Cardiac muscle cell (in vitro differentiated cells and primary cell): Measurements from ENCODE around the gene RNF227. TPM values are rescaled to one million over a fixed set of nuclear protein-coding genes. Genes with fewer than 3 reads are reported as not detected.
A peak's percentile ranks its signal among the peaks of the same experiment; 100 is the strongest.

Experiments
- DNase-seq, 2 donors: peaks; one replicate each; pipeline versions ENCODE4 v3.0.0 to v3.0.0-alpha.2; 2010 to 2017; ENCODE audit warnings: low read depth in 1 of 2, low spot score in 1 of 2
- H3K27ac ChIP-seq: fragments of 200-600 bp; sonication (generic); 2 replicates; pipeline ENCODE4 v1.5.1; 2016
- H3K27me3 ChIP-seq: fragments of 200-600 bp; sonication (generic); 2 replicates; pipeline ENCODE4 v1.6.0; 2016; ENCODE audit warnings: control low read depth
- H3K36me3 ChIP-seq: fragments of 200-600 bp; sonication (generic); 2 replicates; pipeline ENCODE4 v1.5.1; 2016; ENCODE audit warnings: control low read depth
- H3K4me1 ChIP-seq: fragments of 200-600 bp; sonication (generic); 2 replicates; pipeline ENCODE4 v1.8.1; 2017; ENCODE audit warnings: low read depth, mild to moderate bottlenecking, mixed run types
- H3K4me3 ChIP-seq: fragments of 200-600 bp; sonication (generic); 2 replicates; pipeline ENCODE4 v1.5.1; 2016; ENCODE audit warnings: mild to moderate bottlenecking
- H3K9me3 ChIP-seq: fragments of 200-600 bp; sonication (generic); 2 replicates; pipeline ENCODE4 v1.5.1; 2017; ENCODE audit warnings: low read depth, mild to moderate bottlenecking, control low read depth
- polyA plus RNA-seq: library from polyadenylated mRNA; unstranded; fragments of >200 nt; fragmentation: Nextera tagmentation; extraction: Ambion mirVana; gene quantifications from 2 replicates; pipeline ENCODE4 v1.2.1, GENCODE V29; 2016
- total RNA-seq: library from RNA; depleted of rRNA; stranded (reverse); fragments of >200 nt; gene quantifications from 2 replicates; pipeline ENCODE4 v1.2.3, GENCODE V29; 2016
- TF ChIP-seq, protein P1 (sequence below): IDR thresholded peaks from 2 replicates; pipeline ENCODE4 v1.5.1; 2012; ENCODE audit warnings: low read depth, mild to moderate bottlenecking, low read length

RNF227 gene
- total and polyA plus RNA-seq, 2 experiments from 2014 or later, result 5.2 to 26.1 TPM

- Histone ChIP-seq H3K27ac (peak overlapping the region; percentile 56), H3K4me1 (peaks cover 23% of the 10 kb centered on the region), H3K9me3 (no peaks in the 10 kb centered on the region), H3K36me3 (peaks cover 13% of the 10 kb centered on the region), H3K4me3 (no peak overlapping the region), H3K27me3 (no peaks in the 10 kb centered on the region)
- TF ChIP-seq, protein P1, sequence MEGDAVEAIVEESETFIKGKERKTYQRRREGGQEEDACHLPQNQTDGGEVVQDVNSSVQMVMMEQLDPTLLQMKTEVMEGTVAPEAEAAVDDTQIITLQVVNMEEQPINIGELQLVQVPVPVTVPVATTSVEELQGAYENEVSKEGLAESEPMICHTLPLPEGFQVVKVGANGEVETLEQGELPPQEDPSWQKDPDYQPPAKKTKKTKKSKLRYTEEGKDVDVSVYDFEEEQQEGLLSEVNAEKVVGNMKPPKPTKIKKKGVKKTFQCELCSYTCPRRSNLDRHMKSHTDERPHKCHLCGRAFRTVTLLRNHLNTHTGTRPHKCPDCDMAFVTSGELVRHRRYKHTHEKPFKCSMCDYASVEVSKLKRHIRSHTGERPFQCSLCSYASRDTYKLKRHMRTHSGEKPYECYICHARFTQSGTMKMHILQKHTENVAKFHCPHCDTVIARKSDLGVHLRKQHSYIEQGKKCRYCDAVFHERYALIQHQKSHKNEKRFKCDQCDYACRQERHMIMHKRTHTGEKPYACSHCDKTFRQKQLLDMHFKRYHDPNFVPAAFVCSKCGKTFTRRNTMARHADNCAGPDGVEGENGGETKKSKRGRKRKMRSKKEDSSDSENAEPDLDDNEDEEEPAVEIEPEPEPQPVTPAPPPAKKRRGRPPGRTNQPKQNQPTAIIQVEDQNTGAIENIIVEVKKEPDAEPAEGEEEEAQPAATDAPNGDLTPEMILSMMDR, result no peak
- no peak for DNase-seq
These were observed 33.5 kb downstream of the RNF227 start for GRCh38 chr17:7882629-7883028.

GRCh38 chr17:7882068-7882467, 34.0 kb downstream of the RNF227 start:
- Histone ChIP-seq H3K4me3 (no peak overlapping the region), H3K36me3 (peaks cover 16% of the 10 kb centered on the region), H3K9me3 (no peaks in the 10 kb centered on the region), H3K27ac (peak overlapping the region; percentile 16), H3K4me1 (peaks cover 20% of the 10 kb centered on the region), H3K27me3 (no peaks in the 10 kb centered on the region)
- TF ChIP-seq, protein P1, result no peak
- DNase-seq, result no peak

- no peak overlapping the region for H3K4me3 ChIP-seq
- peaks cover 14% of the 10 kb centered on the region for H3K4me1 ChIP-seq
- H3K9me3 ChIP-seq, result no peaks in the 10 kb centered on the region
- H3K36me3 ChIP-seq, result peaks cover 16% of the 10 kb centered on the region
- peak in 1 of 2 donors; percentile 35 for DNase-seq
- H3K27me3 ChIP-seq, result no peaks in the 10 kb centered on the region
- TF ChIP-seq, protein P1, result no peak
- peak overlapping the region; percentile 47 for H3K27ac ChIP-seq
These were observed 34.6 kb downstream of the RNF227 start for GRCh38 chr17:7881276-7882054.

- H3K9me3 ChIP-seq, result no peaks in the 10 kb centered on the region
- H3K27ac ChIP-seq, result peak overlapping the region; percentile 47
- TF ChIP-seq, protein P1, result no peak
- no peak for DNase-seq
- peaks cover 14% of the 10 kb centered on the region for H3K4me1 ChIP-seq
- H3K4me3 ChIP-seq, result no peak overlapping the region
- H3K27me3 ChIP-seq, result no peaks in the 10 kb centered on the region
- peaks cover 16% of the 10 kb centered on the region for H3K36me3 ChIP-seq
These were observed 35.8 kb downstream of the RNF227 start for GRCh38 chr17:7880076-7880868.

DNA sequence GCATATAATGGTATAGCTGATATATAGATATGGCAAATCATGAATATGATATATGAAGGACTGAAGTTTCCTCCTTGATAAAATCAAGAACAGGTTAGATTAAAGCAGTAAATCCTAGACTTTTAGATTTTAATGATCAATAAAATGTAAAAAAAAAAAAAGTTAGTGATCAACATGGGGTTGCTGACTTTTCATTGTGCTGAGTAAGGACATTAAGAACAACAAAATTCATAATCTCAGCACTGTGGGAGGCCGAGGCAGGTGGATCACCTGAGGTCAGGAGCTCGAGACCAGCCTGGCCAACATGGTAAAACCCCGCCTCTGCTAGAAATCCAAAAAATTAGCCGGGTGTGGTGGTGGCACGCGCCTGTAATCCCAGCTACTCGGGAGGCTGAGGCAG, 37.9 kb downstream of the RNF227 start:
- no peaks in the 10 kb centered on the region for H3K27me3 ChIP-seq
- DNase-seq, result no peak
- H3K27ac ChIP-seq, result no peak overlapping the region
- H3K36me3 ChIP-seq, result peaks cover 16% of the 10 kb centered on the region
- H3K9me3 ChIP-seq, result no peaks in the 10 kb centered on the region
- H3K4me1 ChIP-seq, result peaks cover 10% of the 10 kb centered on the region
- TF ChIP-seq, protein P1, result no peak
- no peak overlapping the region for H3K4me3 ChIP-seq
